Progenitor cell of endocrine pancreas (in vitro differentiated cells): ENCODE data around the gene PTPN5. TPM values are rescaled to one million over a fixed set of nuclear protein-coding genes. Genes with fewer than 3 reads are reported as not detected.

ENCODE experiments used
- DNase-seq: peaks from one replicate; pipeline ENCODE4 v3.0.0; 2021; ENCODE audit warnings: low spot score; ENCODE audit not compliant: unreplicated experiment
- H3K27ac Mint-ChIP-seq: 2 replicates; pipeline ENCODE4 v1.8.0; 2021; ENCODE audit warnings: mild to moderate bottlenecking, moderate library complexity, mixed read lengths
- H3K27me3 Mint-ChIP-seq: 2 replicates; pipeline ENCODE4 v1.8.0; 2021; ENCODE audit warnings: mixed read lengths
- H3K36me3 Mint-ChIP-seq: 2 replicates; pipeline ENCODE4 v1.8.0; 2022; ENCODE audit warnings: mixed read lengths; ENCODE audit not compliant: insufficient read depth
- H3K4me1 Mint-ChIP-seq: 2 replicates; pipeline ENCODE4 v1.8.0; 2021; ENCODE audit warnings: low read depth, mixed read lengths
- H3K4me3 Mint-ChIP-seq: 2 replicates; pipeline ENCODE4 v1.8.0; 2021; ENCODE audit warnings: low read depth, mild to moderate bottlenecking, moderate library complexity, mixed read lengths
- H3K9me3 Mint-ChIP-seq: 2 replicates; pipeline ENCODE4 v1.8.0; 2021; ENCODE audit warnings: low read depth, mixed read lengths
- CTCF ChIP-seq: fragments of 200-600 bp; sonication (generic); IDR thresholded peaks from one replicate; pipeline ENCODE4 v1.5.0; 2021; ENCODE audit warnings: antibody characterized with exemption, mild to moderate bottlenecking; ENCODE audit not compliant: unreplicated experiment
- total RNA-seq: library from RNA; stranded (reverse); gene quantifications from 2 replicates; pipeline ENCODE4 v1.2.1, GENCODE V29; 2021

PTPN5 gene
- total RNA-seq, 1 donor from 2014 or later, result 12.6 TPM

- no peak for TF ChIP-seq CTCF
- Mint-ChIP-seq H3K27ac (no peak overlapping the region), H3K4me1 (peaks cover 2% of the 10 kb centered on the region), H3K27me3 (no peaks in the 10 kb centered on the region), H3K9me3 (no peaks in the 10 kb centered on the region), H3K4me3 (no peak overlapping the region), H3K36me3 (no peaks in the 10 kb centered on the region)
- no peak for DNase-seq
These were observed 49.8 kb downstream of the PTPN5 start for GRCh38 chr11:18741783-18742182.

GRCh38 chr11:18739685-18740084 lies 51.9 kb downstream of the PTPN5 start:
- DNase-seq, result no peak
- Mint-ChIP-seq H3K4me3 (no peak overlapping the region), H3K27me3 (peaks cover 3% of the 10 kb centered on the region), H3K36me3 (no peaks in the 10 kb centered on the region), H3K9me3 (no peaks in the 10 kb centered on the region), H3K4me1 (no peaks in the 10 kb centered on the region), H3K27ac (no peak overlapping the region)
- no peak for TF ChIP-seq CTCF

- TF ChIP-seq CTCF, result no peak
- H3K9me3 Mint-ChIP-seq, result no peaks in the 10 kb centered on the region
- peaks cover 3% of the 10 kb centered on the region for H3K27me3 Mint-ChIP-seq
- H3K36me3 Mint-ChIP-seq, result no peaks in the 10 kb centered on the region
- H3K4me3 Mint-ChIP-seq, result no peak overlapping the region
- no peak overlapping the region for H3K27ac Mint-ChIP-seq
- DNase-seq, result no peak
- no peaks in the 10 kb centered on the region for H3K4me1 Mint-ChIP-seq
These were observed 54.0 kb downstream of the PTPN5 start for GRCh38 chr11:18737642-18738041.

GRCh38 chr11:18736590-18737148 lies 54.9 kb downstream of the PTPN5 start:
- Mint-ChIP-seq H3K36me3 (no peaks in the 10 kb centered on the region), H3K27me3 (peaks cover 3% of the 10 kb centered on the region), H3K4me1 (no peaks in the 10 kb centered on the region), H3K4me3 (no peak overlapping the region), H3K9me3 (no peaks in the 10 kb centered on the region), H3K27ac (no peak overlapping the region)
- peak; percentile 7 for TF ChIP-seq CTCF
- no peak for DNase-seq

- Mint-ChIP-seq H3K4me1 (no peaks in the 10 kb centered on the region), H3K9me3 (no peaks in the 10 kb centered on the region), H3K27ac (no peak overlapping the region), H3K27me3 (peaks cover 3% of the 10 kb centered on the region), H3K4me3 (no peak overlapping the region), H3K36me3 (no peaks in the 10 kb centered on the region)
- DNase-seq, result no peak
- no peak for TF ChIP-seq CTCF
These were observed 58.4 kb downstream of the PTPN5 start for GRCh38 chr11:18733202-18733601.
